Measurements from ENCODE around the gene KCTD2. TPM values are rescaled to one million over a fixed set of nuclear protein-coding genes. Genes with fewer than 3 reads are reported as not detected.
A peak's percentile ranks its signal among the peaks of the same experiment; 100 is the strongest.

The KCTD2 gene
- total and polyA plus RNA-seq, 2 of the 13 experiments (the other 11 are each of a cell fraction or from before 2014, with no cell fraction given): 28.3 to 32.6 TPM

DNA sequence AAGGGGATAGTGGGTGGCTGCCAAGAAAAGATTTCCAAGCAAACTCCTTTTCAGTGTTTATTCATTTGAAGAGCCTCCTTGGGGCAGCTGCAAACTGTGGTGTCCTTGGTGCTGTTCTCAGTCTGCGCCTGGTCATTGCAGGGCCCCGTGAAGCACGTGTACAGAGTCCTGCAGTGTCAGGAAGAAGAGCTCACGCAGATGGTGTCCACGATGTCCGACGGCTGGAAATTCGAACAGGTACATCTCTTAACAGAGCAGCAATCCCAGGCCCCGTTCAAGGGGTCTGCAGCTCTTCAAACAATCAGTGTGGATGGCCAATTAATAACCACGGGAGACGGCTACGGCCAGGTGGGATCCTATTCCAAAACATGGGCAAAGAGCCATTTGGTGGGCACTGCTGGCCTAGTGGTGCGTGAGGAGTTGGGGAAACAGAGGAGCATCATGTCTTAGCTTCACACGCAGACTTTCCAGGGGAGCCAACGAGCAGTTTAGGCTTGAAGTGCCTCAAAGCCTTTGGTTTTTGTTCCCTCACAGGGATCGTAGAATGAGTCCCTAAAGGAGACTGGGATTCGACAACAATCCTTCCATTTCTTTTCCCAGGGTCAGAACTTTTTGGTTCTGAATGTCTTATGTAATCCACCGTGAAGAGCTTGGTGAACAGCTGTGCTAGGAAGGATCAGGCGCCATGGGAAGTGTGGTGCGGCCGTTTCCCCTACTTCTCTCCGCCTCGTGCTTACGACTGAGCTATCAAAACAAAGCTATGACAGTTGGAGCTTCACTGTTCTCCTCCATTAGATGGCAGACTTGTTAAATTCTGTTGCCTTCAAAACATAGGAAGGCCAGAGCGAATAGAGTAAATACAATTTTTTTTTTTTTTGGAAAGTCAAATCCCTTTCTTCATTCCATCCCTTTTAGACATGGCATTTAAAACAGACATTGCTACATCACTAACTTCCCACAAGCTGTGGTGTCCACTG, 12.6 kb downstream of the KCTD2 start (continued):
- TF ChIP-seq, protein P1, sequence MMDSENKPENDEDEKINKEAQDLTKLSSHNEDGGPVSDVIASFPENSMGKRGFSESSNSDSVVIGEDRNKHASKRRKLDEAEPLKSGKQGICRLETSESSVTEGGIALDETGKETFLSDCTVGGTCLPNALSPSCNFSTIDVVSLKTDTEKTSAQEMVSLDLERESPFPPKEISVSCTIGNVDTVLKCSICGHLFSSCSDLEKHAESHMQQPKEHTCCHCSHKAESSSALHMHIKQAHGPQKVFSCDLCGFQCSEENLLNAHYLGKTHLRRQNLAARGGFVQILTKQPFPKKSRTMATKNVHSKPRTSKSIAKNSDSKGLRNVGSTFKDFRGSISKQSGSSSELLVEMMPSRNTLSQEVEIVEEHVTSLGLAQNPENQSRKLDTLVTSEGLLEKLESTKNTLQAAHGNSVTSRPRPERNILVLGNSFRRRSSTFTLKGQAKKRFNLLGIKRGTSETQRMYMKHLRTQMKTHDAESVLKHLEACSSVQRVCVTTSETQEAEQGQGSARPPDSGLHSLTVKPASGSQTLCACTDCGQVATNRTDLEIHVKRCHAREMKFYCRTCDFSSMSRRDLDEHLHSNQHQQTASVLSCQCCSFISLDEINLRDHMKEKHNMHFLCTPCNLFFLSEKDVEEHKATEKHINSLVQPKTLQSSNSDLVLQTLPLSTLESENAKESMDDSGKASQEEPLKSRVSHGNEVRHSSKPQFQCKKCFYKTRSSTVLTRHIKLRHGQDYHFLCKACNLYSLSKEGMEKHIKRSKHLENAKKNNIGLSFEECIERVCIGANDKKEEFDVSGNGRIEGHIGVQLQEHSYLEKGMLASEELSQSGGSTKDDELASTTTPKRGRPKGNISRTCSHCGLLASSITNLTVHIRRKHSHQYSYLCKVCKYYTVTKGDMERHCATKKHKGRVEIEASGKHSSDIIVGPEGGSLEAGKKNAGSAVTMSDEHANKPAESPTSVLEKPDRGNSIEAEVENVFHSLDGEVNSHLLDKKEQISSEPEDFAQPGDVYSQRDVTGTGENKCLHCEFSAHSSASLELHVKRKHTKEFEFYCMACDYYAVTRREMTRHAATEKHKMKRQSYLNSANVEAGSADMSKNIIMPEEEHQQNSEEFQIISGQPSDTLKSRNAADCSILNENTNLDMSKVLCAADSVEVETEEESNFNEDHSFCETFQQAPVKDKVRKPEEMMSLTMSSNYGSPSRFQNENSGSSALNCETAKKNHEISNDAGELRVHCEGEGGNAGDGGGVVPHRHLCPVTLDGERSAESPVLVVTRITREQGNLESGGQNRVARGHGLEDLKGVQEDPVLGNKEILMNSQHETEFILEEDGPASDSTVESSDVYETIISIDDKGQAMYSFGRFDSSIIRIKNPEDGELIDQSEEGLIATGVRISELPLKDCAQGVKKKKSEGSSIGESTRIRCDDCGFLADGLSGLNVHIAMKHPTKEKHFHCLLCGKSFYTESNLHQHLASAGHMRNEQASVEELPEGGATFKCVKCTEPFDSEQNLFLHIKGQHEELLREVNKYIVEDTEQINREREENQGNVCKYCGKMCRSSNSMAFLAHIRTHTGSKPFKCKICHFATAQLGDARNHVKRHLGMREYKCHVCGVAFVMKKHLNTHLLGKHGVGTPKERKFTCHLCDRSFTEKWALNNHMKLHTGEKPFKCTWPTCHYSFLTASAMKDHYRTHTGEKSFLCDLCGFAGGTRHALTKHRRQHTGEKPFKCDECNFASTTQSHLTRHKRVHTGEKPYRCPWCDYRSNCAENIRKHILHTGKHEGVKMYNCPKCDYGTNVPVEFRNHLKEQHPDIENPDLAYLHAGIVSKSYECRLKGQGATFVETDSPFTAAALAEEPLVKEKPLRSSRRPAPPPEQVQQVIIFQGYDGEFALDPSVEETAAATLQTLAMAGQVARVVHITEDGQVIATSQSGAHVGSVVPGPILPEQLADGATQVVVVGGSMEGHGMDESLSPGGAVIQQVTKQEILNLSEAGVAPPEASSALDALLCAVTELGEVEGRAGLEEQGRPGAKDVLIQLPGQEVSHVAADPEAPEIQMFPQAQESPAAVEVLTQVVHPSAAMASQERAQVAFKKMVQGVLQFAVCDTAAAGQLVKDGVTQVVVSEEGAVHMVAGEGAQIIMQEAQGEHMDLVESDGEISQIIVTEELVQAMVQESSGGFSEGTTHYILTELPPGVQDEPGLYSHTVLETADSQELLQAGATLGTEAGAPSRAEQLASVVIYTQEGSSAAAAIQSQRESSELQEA (CRISPR knock-in tag; IDR thresholded peaks at IDR 0.05; ENCODE audit: not compliant biosample characterization): no peak
- TF ChIP-seq ISL2 (CRISPR knock-in tag; IDR thresholded peaks at IDR 0.05) (no peak), ARNT2 (CRISPR knock-in tag; IDR thresholded peaks at IDR 0.05; ENCODE audit: low read depth) (no peak), ZNF709 (CRISPR knock-in tag; IDR thresholded peaks at IDR 0.05) (no peak), CREB1 (IDR thresholded peaks at IDR 0.05) (no peak), CREB1 (CRISPR knock-in tag; IDR thresholded peaks at IDR 0.05) (no peak), AGO1 (IDR thresholded peaks at IDR 0.05; ENCODE audit: low read depth, low read length, poor library complexity, severe bottlenecking) (no peak), ZNF317 (CRISPR knock-in tag; IDR thresholded peaks at IDR 0.05) (no peak), TAF15 (IDR thresholded peaks at IDR 0.05; ENCODE audit: low read depth, low read length, poor library complexity, severe bottlenecking) (no peak), ZNF24 (IDR thresholded peaks at IDR 0.05) (no peak), NR1H2 (CRISPR knock-in tag; IDR thresholded peaks at IDR 0.05; ENCODE audit: borderline replicate concordance, low read depth) (no peak), ZFP1 (CRISPR knock-in tag; IDR thresholded peaks at IDR 0.05) (no peak), CC2D1A (CRISPR knock-in tag; IDR thresholded peaks at IDR 0.05) (no peak), ZNF713 (CRISPR knock-in tag; IDR thresholded peaks at IDR 0.05) (no peak), ATF3 (CRISPR knock-in tag; IDR thresholded peaks at IDR 0.05) (no peak), ETV5 (CRISPR knock-in tag; IDR thresholded peaks at IDR 0.05; ENCODE audit: borderline replicate concordance) (no peak), RARG (CRISPR knock-in tag; IDR thresholded peaks at IDR 0.05; ENCODE audit: low read depth) (no peak)
- TF ChIP-seq, protein P2, sequence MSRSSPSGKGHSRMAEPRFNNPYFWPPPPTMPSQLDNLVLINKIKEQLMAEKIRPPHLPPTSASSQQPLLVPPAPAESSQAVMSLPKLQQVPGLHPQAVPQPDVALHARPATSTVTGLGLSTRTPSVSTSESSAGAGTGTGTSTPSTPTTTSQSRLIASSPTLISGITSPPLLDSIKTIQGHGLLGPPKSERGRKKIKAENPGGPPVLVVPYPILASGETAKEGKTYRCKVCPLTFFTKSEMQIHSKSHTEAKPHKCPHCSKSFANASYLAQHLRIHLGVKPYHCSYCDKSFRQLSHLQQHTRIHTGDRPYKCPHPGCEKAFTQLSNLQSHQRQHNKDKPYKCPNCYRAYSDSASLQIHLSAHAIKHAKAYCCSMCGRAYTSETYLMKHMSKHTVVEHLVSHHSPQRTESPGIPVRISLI (CRISPR knock-in tag; IDR thresholded peaks at IDR 0.05; ENCODE audit: borderline replicate concordance): peak; percentile 84
- TF ChIP-seq, protein P3, sequence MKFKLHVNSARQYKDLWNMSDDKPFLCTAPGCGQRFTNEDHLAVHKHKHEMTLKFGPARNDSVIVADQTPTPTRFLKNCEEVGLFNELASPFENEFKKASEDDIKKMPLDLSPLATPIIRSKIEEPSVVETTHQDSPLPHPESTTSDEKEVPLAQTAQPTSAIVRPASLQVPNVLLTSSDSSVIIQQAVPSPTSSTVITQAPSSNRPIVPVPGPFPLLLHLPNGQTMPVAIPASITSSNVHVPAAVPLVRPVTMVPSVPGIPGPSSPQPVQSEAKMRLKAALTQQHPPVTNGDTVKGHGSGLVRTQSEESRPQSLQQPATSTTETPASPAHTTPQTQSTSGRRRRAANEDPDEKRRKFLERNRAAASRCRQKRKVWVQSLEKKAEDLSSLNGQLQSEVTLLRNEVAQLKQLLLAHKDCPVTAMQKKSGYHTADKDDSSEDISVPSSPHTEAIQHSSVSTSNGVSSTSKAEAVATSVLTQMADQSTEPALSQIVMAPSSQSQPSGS (CRISPR knock-in tag; IDR thresholded peaks at IDR 0.05): no peak

Measured in HepG2 (cell line).